ENCODE measurements around the gene TP53I13. TPM values are rescaled to one million over a fixed set of nuclear protein-coding genes. Genes with fewer than 3 reads are reported as not detected.

The TP53I13 gene
- polyA plus RNA-seq, 2 of the 4 experiments (the other 2 are of a cell fraction): 27.5 to 57.8 TPM

- Histone ChIP-seq H3K4me1 (peaks cover 52% of the 10 kb centered on the region), H3K4me3 (no peak overlapping the region), H3K27ac (peak overlapping the region in 1 of 2 experiments; percentile 5; a peak in 1 of 6 replicates), H3K9me3 (no peaks in the 10 kb centered on the region), H3K4me2 (no peak overlapping the region)
- ATAC-seq (no peak), FAIRE-seq (no peak), DNase-seq (ENCODE audit: low read depth in 1 of 2, low spot score in 1 of 2) (no peak)
- ChIA-PET CTCF (interaction anchor here (0.6 to 16.7 kb wide), 13 partner anchors 9 to 508 kb away, joined by 3 to 383 read pairs (median 4); partner anchors contain the start of genes ABHD15 and TP53I13), POLR2A (no interaction called here)
- 82% methylated on average over 8 of the region's 8 CpGs for WGBS (ENCODE audit: missing lambda C conversion rate)
- TF ChIP-seq EHMT2 (IDR thresholded peaks at IDR 0.05; ENCODE audit: low read depth) (no peak), RAD21 (conservative IDR thresholded peaks at IDR 0.05 in 1 of 2, IDR thresholded peaks at IDR 0.05 in 1 of 2) (peak in 1 of 2 experiments; percentile 20; a peak in 1 of 5 replicates), CTCF (IDR thresholded peaks at IDR 0.05) (peak; percentile 28; the same call in 2 of the 3 replicates), CHD4 (IDR thresholded peaks at IDR 0.05; ENCODE audit: borderline replicate concordance) (no peak), USF2 (IDR thresholded peaks at IDR 0.05) (no peak)
These were observed 16.7 kb downstream of the TP53I13 start for GRCh38 chr17:29585080-29585751.

DNA sequence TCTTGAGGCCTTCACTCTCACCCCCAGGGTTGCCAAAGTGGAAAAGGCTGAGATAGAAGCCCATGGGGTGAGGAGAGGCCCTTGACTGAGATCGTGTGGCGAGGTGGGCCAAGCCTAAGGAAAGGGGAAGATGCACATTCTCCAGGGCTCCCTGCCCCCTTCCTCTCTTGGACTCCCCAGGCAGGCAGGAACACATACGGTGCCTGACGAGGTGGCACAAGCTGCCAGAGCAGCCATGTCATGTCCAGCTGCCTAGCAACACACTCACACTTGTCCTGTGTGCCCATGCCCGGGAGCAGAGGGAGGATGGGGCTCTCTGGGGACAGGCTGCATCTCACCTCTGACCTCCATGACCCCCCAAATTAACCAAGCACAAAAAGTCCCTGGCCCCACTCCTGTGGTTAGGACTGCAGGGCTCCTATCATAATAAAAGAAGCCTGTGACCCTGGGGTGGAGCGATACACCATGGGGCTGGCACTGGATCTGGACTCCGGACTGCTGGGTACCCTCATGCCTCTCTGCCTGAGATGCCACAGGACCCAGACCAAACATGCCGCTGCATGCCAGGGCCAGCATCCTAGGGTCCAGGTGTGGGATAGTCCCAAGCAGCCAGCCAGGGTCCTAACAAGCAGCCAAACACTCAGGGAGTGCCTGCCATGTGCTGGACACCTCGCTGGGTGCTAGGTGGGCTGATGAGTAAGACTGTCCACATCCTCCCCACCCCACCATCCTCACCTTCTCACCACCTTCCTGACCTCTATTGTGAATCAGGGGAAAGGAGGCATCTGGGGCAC is 18.4 kb downstream of the TP53I13 start:
- FAIRE-seq (no peak), DNase-seq (ENCODE audit: low read depth in 1 of 2, low spot score in 1 of 2) (no peak), ATAC-seq (no peak)
- H3K4me3 ChIP-seq: no peak overlapping the region
- peaks cover 45% of the 10 kb centered on the region for H3K4me1 ChIP-seq
- H3K27ac ChIP-seq: peak overlapping the region in 1 of 2 experiments; percentile 96; a peak in 3 of 6 replicates
- TF ChIP-seq GATA3 (IDR thresholded peaks at IDR 0.05; ENCODE audit: borderline replicate concordance) (no peak), USF2 (IDR thresholded peaks at IDR 0.05) (no peak), NPAS2 (CRISPR knock-in tag; IDR thresholded peaks at IDR 0.05; ENCODE audit: borderline replicate concordance) (no peak), BHLHE40 (IDR thresholded peaks at IDR 0.05; ENCODE audit: low read depth, low read length) (no peak), ATOH8 (CRISPR knock-in tag; IDR thresholded peaks at IDR 0.05; ENCODE audit: low read depth) (no peak), JUN (IDR thresholded peaks at IDR 0.05) (no peak), FOSL2 (IDR thresholded peaks at IDR 0.05) (no peak), FOSL2 (CRISPR knock-in tag; IDR thresholded peaks at IDR 0.05) (no peak), FOXS1 (CRISPR knock-in tag; IDR thresholded peaks at IDR 0.05) (no peak), CBX8 (IDR thresholded peaks at IDR 0.05) (no peak), CBX2 (IDR thresholded peaks at IDR 0.05; ENCODE audit: borderline replicate concordance, low read depth) (no peak), ESRRA (IDR thresholded peaks at IDR 0.05; ENCODE audit: borderline replicate concordance, low read length) (no peak), NR3C1 (IDR thresholded peaks at IDR 0.05) (no peak), HEYL (CRISPR knock-in tag; IDR thresholded peaks at IDR 0.05) (no peak), POLR2A (IDR thresholded peaks at IDR 0.05; ENCODE audit: low read length) (no peak), MAZ (IDR thresholded peaks at IDR 0.05; ENCODE audit: borderline replicate concordance, low read depth, low read length) (no peak)
- TF ChIP-seq, protein P1, sequence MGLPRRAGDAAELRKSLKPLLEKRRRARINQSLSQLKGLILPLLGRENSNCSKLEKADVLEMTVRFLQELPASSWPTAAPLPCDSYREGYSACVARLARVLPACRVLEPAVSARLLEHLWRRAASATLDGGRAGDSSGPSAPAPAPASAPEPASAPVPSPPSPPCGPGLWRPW (IDR thresholded peaks at IDR 0.05): no peak
- ChIA-PET CTCF (interaction anchor here (1.2 to 16.7 kb wide), 15 partner anchors 10 to 506 kb away, joined by 3 to 383 read pairs (median 5); partner anchors contain the start of genes ABHD15 and TP53I13), POLR2A (no interaction called here)
- 84% methylated on average over 7 of the region's 9 CpGs for WGBS (ENCODE audit: missing lambda C conversion rate)
- H3K9me3 ChIP-seq: no peaks in the 10 kb centered on the region
- peak overlapping the region; percentile 98 for H3K4me2 ChIP-seq

Data from A549 (cell line).